Epithelial cell of proximal tubule (primary cell): ENCODE measurements around the gene ZNF462. TPM values are rescaled to one million over a fixed set of nuclear protein-coding genes. Genes with fewer than 3 reads are reported as not detected.

Source experiments
- DNase-seq: peaks from one replicate; pipeline ENCODE4 v3.0.0-alpha.2; 2011; ENCODE audit warnings: low read depth
- H3K4me3 ChIP-seq: 2 replicates; pipeline ENCODE4 v1.5.1; 2011; ENCODE audit warnings: low read depth, mild to moderate bottlenecking, low read length
- total RNA-seq: library from RNA; depleted of rRNA; stranded (reverse); fragments of >200 nt; gene quantifications from 2 replicates; pipeline ENCODE4 v1.2.3, GENCODE V29; 2015
- TF ChIP-seq, protein P1 (sequence below): conservative IDR thresholded peaks from 2 replicates; pipeline ENCODE4 v1.5.1; 2012; ENCODE audit warnings: low read depth, mild to moderate bottlenecking, low read length

The ZNF462 gene
- total RNA-seq, 1 donor from 2014 or later = 22.1 TPM

DNA sequence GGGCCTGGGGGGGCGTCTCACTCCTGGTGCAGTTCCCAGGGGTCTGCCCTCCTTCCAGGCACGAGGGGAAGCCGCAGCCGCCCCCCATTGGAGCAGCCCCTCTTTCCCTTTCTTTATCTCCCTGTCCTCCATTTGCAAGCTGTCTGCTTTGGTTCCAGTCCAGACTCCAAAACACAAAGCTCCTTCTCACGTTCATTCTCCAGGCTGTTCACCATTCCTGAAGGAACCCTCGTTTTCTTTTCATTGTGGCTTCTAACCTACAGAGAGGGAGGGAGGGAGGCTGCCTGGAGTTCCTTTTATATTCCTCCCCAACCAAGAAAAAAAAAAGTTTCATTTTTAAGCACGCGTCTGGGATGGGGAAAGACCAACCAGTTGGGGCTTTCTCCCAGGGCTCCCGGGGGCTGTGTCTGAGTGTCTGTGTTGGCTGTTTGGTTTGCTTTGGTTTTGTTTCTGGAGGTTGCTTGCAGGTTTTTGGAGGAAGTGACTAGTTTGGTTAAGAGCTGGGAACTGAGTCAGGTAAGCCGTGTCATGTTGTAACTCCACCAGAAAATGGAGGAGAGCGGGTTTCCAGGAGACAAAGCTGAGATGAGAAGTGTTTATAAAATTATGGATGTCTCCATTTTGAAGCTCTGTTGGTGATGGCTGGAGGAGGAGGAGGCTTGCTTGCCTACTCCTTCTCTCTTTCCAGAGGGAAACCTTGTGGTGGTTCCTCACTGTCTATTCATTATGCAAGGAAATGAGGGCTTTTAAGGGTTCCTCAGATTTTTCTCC, 1.6 kb downstream of the ZNF462 start:
- peak overlapping the region; percentile 64 for H3K4me3 ChIP-seq
- TF ChIP-seq, protein P1, sequence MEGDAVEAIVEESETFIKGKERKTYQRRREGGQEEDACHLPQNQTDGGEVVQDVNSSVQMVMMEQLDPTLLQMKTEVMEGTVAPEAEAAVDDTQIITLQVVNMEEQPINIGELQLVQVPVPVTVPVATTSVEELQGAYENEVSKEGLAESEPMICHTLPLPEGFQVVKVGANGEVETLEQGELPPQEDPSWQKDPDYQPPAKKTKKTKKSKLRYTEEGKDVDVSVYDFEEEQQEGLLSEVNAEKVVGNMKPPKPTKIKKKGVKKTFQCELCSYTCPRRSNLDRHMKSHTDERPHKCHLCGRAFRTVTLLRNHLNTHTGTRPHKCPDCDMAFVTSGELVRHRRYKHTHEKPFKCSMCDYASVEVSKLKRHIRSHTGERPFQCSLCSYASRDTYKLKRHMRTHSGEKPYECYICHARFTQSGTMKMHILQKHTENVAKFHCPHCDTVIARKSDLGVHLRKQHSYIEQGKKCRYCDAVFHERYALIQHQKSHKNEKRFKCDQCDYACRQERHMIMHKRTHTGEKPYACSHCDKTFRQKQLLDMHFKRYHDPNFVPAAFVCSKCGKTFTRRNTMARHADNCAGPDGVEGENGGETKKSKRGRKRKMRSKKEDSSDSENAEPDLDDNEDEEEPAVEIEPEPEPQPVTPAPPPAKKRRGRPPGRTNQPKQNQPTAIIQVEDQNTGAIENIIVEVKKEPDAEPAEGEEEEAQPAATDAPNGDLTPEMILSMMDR = no peak
- DNase-seq = no peak

DNA sequence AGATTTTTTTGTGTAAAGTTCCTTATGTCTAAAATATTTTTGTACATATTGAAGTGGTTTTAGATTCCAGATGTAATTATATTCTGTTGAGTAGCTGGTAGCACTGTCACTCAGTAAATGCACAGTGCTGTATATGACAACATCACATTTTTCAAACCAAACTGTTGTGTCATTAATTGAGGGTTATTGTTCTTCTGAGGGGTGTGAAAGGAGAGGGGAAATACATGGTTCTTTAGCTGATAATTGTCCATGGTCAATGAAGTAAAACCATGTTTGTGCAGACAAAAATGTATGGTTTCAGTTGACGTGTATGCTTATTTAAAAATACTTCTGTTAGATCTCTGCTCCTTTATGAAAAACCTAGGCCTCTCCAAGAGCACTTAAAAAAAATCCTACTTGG, 3.3 kb downstream of the ZNF462 start:
- H3K4me3 ChIP-seq = no peak overlapping the region
- DNase-seq = no peak
- TF ChIP-seq, protein P1 = no peak

DNA sequence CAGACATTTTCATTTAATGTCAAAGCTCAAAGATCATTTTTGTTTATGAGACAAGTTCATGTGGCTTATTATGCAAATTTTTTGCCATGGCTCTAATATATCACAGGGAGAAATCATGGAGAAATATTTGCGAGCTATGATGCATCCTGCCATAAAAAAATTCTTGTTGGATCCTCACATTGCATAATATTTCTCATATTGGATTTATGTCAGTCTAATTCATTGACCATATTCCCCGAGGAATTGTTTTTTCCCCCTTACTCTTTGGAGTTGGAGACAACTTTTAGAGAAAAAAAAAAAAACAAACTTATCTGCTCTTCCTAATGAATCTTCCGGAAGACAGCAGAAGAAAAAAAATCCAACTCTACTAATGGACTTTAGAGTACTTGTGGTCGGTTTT, 4.3 kb downstream of the ZNF462 start:
- TF ChIP-seq, protein P1 = no peak
- no peak for DNase-seq
- no peak overlapping the region for H3K4me3 ChIP-seq

DNA sequence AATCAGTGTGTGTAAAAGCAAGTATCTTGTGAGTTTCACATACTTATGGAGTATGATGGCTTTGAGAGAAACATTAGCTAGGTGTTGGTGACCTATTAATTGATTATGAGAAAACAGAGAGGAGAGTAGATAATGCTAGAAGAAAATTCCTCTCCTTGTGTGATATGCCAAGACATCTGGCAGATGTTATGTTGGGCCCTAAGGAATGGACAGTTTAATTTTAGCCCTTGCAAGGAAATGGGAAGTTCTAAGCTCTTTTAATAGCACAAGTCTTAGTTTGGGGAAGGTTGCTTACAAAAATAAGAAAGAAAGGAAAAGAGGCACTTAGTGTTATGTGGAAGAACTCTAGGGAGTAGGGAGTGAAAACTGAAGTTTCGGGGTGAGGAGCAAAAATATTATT, 5.1 kb downstream of the ZNF462 start:
- TF ChIP-seq, protein P1 = no peak
- no peak overlapping the region for H3K4me3 ChIP-seq
- DNase-seq = no peak

DNA sequence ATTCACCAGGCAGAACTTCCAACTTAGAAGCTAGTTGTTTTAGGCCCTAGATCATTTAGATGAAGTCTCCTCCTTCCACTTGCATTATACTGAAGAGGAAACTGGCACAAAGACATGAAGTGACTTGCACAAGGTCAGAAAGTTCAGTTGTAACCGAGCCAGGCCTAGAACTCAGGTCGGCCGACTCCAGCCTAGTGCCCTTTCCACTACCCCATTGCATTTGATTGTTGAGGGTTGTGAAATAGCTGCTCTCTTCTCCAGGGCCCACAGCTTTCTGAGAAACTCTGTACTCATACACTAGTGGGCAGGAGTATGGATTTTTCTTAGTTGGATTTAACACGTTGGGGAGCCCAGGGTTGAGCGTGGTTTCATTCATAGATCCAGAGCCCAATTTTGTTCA, 5.6 kb downstream of the ZNF462 start:
- H3K4me3 ChIP-seq = no peak overlapping the region
- DNase-seq = no peak

DNA sequence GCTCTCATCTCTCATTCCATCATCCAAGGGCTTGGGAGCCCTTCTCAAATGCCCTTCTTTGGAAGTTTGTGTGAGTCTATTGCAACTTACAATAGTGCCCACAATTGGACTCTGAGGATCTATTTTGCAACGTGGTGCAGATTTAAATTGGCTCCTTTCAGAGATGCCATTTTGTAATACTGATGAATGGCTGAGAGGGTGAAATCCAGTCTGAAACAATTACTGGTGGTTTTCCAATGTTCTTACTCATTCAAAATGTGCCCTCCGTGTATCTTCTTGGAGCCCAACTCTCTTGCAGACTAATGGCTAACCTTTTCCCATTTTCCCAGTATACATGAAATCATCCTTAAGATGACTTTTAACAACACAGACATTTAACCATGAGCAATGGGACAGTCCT, 6.1 kb downstream of the ZNF462 start:
- TF ChIP-seq, protein P1 = no peak
- H3K4me3 ChIP-seq = no peak overlapping the region
- no peak for DNase-seq

More for the DNA sequence above, 5.6 kb downstream of the ZNF462 start:
- TF ChIP-seq, protein P1 = no peak

DNA sequence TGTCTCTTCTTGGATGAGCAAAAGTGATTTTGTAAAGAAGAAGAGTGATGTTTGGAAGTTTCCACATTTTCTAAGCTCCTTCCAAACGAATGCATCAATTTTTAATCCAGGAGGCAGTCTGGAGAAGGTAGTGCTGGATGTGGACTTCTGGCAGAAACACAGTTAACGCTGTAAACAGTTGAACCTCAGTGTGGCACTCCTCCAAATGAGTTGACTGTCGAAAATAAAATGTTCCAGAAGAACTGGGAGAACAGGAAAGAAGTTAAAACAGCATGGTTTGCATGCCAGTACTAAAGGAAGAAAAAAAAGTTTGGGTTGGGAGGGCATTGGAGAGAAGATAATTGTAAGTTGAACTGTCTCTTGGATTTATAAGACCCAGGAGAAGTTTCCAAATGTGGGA, 6.5 kb downstream of the ZNF462 start:
- TF ChIP-seq, protein P1 = no peak
- no peak for DNase-seq
- H3K4me3 ChIP-seq = no peak overlapping the region
